NOMO-1 (cell line): Measurements from ENCODE around the gene ZMYM3.

ENCODE experiments used
- DNase-seq, 2 experiments: peaks; one replicate each; lab custom pipeline; 2025; ENCODE audit not compliant: unreplicated experiment in 2 of 2; lab: John Stamatoyannopoulos, UW

ZMYM3 gene

GRCh38 chrX:71253253-71254091, 468 bp downstream of the ZMYM3 start:
- peak in 1 of 2 experiments; percentile 9 for DNase-seq

DNA sequence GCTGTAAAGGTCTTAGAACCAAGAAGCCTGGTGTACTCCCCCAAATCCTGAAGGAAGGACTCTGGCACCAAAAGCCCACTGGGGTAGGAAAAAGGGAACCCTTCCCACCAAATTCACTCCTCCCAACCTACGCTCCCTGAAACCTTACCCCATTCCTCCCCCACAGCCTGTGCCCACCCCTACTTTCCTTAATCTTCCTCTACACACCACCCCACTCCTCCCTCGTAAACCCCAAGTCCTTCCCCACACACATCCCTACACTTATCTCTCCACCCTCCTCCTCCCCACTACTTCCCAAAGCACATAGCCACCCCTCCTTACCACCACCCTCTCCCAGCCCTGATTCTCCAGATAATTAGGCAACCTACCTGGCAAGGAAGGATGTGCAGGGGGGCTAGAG, 1.7 kb downstream of the ZMYM3 start:
- DNase-seq: no peak

GRCh38 chrX:71251466-71251973, 2.4 kb downstream of the ZMYM3 start:
- no peak for DNase-seq

DNA sequence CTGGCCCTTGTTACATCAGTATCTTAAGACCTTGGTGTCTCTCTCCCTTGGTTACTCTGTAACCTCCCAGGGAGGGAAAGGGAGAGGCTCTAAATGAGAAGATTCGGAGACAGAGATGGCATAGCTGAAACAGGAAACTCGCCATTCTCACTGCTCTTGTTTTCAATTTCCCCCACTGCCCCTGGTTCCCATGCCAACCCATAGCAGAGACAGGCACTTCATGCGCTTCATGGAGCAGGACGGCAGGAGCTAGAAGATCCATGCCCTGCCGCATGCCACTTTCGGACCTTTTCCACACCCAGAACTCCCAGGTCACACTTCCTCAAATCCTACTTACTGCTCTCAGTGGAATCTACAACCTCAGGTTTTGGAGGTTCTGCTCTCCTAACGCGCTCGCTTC, 3.1 kb downstream of the ZMYM3 start:
- DNase-seq: no peak

GRCh38 chrX:71245159-71245558, 8.8 kb downstream of the ZMYM3 start:
- no peak for DNase-seq

GRCh38 chrX:71244359-71245128, 9.4 kb downstream of the ZMYM3 start:
- no peak for DNase-seq

GRCh38 chrX:71241301-71241700, 12.6 kb downstream of the ZMYM3 start:
- no peak for DNase-seq

- no peak for DNase-seq
Observed at GRCh38 chrX:71239781-71240180, 14.2 kb downstream of the ZMYM3 start.

DNA sequence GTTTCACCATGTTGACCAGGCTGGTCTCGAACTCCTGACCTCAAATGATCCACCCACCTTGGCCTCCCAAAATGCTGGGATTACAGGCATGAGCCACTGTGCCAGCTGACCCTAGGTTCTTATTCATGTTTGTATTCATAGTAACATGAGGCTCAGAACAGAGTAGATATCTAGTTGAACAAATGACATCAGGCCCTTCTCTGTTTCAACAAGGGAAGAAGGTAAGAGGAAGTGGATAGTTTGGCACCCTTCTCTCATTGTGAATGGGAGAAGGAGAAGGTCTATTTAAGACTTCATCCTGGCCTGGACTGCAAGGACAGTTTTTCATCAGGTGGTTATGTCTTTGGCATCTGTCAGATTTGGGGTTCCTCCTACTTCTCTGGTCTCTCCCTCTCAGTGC, 17.1 kb downstream of the ZMYM3 start:
- DNase-seq: no peak

DNA sequence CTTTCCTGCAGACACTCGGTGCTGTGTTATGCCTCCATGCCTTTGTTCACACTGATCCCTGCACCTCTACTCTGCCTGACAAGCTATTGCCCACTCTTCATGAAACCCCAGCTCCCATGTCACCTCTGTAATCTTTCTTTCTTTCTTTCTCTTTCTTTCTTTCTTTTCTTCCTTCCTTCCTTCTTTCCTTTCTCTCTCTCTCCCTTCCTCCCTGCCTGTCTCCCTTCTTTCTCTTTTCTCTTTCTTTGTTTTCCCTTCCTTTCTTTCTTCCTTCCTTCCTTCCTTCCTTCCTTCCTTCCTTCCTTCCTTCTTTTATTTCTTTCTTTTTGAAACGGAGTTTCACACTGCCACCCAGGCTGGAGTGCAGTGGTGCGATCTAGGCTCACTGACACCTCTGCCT, 18.5 kb downstream of the ZMYM3 start:
- no peak for DNase-seq

DNA sequence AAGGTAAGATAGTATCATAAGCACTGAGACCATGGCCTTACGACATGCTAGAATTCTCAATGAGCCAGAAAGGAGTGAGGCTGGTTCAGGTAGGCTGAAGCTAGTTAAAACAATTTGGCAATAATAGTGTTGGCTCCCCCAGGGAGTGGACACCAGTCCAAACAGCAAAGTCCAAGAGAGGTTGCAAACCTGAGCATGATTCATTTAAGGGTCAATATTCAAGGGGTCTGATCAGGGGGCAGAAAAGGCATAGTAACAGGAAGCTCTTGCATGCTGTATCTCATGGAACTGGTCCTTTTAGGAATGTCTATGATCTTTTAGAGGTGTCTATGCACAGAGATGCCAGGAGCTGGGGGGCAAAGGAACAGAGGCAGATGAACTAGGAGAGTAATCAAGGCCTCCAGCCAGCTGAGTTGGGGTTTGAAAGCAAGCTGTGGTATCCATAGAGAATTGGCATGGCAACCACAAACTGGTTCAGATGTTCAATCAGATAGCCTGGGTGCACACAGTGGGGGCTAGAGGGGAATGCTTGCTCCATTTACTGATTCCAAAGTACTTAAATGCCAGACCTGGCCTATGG, 25.8 kb downstream of the ZMYM3 start:
- DNase-seq: no peak

DNA sequence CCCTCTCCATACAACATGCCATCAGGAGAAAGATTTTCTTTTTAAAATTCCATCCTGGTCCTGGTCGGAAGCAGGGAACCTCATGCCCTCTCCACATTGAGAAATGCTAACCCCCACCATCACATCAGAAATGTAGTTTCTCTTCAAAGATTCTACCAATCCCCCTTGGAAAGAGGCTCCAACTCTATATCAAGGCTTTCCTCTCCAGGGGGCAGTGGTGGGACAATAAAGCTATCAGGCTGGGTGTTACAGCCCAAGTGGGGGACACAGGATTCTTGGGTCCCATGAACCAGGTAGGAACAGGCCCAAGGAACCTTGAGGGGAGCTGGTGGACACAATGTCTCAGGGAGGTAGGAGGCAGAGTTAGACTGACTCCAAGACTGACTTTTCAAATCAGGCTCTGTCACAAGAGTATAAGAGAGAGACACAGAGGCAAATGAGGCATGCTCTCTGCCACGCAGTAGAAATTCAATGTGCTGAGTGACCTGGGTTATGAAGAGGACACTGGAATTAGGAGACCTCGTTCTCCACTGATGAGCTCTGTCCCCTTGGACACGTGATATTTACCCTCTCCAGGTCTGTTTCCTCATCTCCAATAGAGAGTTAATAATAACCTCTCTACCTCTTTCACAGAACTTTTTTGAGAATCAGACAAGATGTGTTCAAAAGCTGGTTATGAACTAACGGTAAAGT, 26.4 kb downstream of the ZMYM3 start:
- DNase-seq: no peak

DNA sequence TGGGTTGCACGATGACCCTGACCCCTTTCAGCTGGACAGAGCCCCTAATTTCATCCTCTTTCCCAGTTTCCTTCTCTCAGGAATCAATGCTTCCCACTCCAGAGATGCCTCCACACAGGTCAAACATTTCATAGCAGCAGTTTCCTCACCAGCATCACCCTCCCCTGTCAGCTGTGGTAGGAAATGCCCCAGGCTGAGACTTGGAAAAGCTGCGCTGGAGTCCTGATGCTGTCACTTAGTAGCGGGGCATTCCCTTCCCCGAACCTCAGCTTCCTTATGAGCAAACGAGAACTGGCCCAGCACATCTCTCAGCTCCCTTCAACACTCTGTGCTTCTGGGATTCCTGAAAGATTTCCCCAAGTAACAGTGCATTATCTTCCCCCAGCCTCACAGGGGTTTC, 28.3 kb downstream of the ZMYM3 start:
- no peak for DNase-seq

DNA sequence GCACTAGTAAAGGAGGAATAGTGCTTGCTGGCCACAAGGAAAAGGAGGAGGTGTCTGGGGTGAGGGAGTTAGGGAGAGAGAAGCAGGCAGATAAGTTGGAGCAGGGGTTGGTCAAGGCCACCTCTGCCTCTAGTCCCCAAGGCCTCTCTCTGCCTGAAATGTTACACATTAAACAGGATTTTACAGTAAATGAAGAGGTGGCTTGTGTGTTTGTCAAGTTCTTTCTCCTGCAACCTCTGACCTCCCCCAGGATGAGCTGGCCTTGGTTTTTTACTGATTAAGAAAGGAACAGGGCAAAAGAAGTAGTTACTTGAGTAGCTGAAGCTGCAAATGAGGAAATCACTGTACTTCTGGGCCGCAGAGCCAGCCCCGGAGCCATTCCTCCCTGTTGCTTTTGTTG, 28.9 kb downstream of the ZMYM3 start:
- no peak for DNase-seq

DNA sequence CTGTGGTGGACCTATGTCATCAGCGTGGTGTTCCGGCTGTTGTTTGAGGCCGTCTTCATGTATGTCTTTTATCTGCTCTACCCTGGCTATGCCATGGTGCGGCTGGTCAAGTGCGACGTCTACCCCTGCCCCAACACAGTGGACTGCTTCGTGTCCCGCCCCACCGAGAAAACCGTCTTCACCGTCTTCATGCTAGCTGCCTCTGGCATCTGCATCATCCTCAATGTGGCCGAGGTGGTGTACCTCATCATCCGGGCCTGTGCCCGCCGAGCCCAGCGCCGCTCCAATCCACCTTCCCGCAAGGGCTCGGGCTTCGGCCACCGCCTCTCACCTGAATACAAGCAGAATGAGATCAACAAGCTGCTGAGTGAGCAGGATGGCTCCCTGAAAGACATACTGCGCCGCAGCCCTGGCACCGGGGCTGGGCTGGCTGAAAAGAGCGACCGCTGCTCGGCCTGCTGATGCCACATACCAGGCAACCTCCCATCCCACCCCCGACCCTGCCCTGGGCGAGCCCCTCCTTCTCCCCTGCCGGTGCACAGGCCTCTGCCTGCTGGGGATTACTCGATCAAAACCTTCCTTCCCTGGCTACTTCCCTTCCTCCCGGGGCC, 29.7 kb downstream of the ZMYM3 start:
- DNase-seq: no peak

DNA sequence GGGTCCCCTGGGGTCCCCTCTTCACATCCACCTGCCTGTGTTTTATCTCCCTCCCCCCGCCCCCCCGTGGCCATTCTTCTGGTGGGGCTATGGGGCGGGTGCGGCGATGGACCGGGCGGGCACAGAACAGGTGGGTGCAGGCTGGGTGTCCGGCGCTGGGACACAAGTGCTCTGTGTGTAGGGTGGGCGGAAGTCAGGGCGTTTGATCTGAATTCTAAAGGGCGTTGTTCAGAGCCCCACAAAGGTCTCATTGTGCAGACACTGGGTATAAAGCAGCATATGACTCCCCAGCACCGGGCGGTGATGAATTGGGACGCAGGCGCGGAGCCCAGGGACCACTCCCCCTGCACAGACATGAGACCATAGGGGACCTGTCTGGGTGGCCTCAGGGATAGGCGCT, 31.0 kb downstream of the ZMYM3 start, which contains the start of gene GJB1:
Gene GJB1, plus strand, starts transcription at position 296 of the 400 bp plus-strand sequence. CDS start 484 bp downstream, outside the sequence.
- no peak for DNase-seq

DNA sequence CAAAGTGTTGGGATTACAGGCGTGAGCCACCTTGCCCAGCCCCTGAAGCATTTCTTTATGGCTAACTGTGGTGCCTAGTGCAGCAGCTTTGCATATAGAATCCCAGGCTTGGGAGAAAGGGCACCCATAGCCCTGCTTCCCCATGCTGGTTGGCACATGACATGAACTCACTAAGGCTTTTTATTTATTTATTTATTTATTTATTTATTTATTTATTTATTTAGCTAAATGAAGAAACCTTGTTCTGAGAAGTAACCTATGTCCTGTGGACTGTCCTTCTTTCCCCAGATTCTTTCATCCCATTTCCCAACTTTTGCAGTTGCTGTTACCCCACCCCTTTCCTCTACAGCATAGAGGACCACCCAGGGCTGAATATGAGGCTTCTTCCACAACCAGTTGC, 32.8 kb downstream of the ZMYM3 start:
- no peak for DNase-seq

DNA sequence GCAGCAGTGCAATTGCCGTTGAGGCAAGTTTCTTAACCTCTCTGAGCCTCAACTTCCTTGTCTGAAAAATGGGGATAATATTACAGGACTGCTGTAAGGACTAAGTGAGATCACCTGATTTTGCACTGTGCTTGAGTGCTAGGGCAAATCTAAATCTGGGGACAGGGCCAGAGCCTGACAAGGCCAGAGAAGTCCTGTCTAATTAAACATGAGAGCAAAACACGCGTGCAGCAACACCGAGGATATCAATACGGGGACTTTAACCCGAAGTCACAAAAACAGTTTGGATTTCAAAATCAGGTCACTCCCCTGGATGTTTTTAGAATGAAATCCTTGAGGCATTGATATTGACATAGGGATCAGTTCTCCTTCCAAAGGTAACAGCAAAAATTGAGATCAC, 36.6 kb downstream of the ZMYM3 start:
- no peak for DNase-seq

- no peak for DNase-seq
Observed at GRCh38 chrX:71216485-71216884, 37.5 kb downstream of the ZMYM3 start.

GRCh38 chrX:71215338-71215912, 38.5 kb downstream of the ZMYM3 start:
- no peak for DNase-seq
